Gastrocnemius medialis (tissue), 4 donors: ENCODE results near the gene IRAG1.

Source experiments
- CTCF ChIP-seq, 5 experiments: fragments of 450-650 bp in 3 of 5; fragments of 200-600 bp in 2 of 5; sonication (generic) in 2 of 5; IDR thresholded peaks in 4 of 5; conservative IDR thresholded peaks in 1 of 5; 1 replicate in 4 of 5; 2 replicates in 1 of 5; pipeline ENCODE4 v1.5.1; 2016 to 2019; ENCODE audit warnings: antibody characterized with exemption in 5 of 5, mild to moderate bottlenecking in 3 of 5, moderate library complexity in 3 of 5
- POLR2A ChIP-seq, 2 donors: fragments of 450-650 bp; IDR thresholded peaks; one replicate each; pipeline ENCODE4 v1.6.1; 2017; ENCODE audit warnings: antibody characterized with exemption in 2 of 2, mild to moderate bottlenecking in 2 of 2, moderate library complexity in 2 of 2

GRCh38 chr11:10673501-10674062 lies 20.0 kb downstream of the IRAG1 start:
- TF ChIP-seq CTCF (IDR thresholded peaks at IDR 0.05 in 4 of 5, conservative IDR thresholded peaks at IDR 0.05 in 1 of 5) = no peak
- TF ChIP-seq POLR2A (IDR thresholded peaks at IDR 0.05) = no peak
